Breast epithelium (tissue), 4 donors: Measurements from ENCODE around the gene ECEL1. TPM values are rescaled to one million over a fixed set of nuclear protein-coding genes. Genes with fewer than 3 reads are reported as not detected.
"Not testable (repeated sequence)": the region's sequence is repeated elsewhere in the genome, so short reads cannot be mapped to it uniquely, and the experiment has no call there.

ENCODE experiments used
- DNase-seq, 2 donors: peaks; one replicate each; pipeline ENCODE4 v3.0.0-alpha.2; 2019; ENCODE audit warnings: low spot score in 2 of 2
- H3K27ac ChIP-seq, 2 donors: fragments of 200-600 bp; sonication (generic) in 1 of 2; one replicate each; pipeline ENCODE4 v1.5.1; 2016 to 2019; ENCODE audit warnings: mild to moderate bottlenecking in 1 of 2
- H3K27me3 ChIP-seq, 2 donors: fragments of 200-600 bp; sonication (generic) in 1 of 2; one replicate each; pipeline versions ENCODE4 v1.5.1 to v1.6.0; 2017 to 2019; ENCODE audit warnings: control low read depth in 1 of 2, mild to moderate bottlenecking in 1 of 2
- H3K36me3 ChIP-seq: fragments of 200-600 bp; one replicate; pipeline ENCODE4 v1.5.1; 2019
- H3K4me1 ChIP-seq, 2 donors: fragments of 200-600 bp; sonication (generic); one replicate each; pipeline ENCODE4 v1.5.1; 2016 to 2019; ENCODE audit warnings: control low read depth in 1 of 2
- H3K4me3 ChIP-seq, 3 donors: fragments of 200-600 bp; sonication (generic); 1 replicate in 2 of 3; 2 replicates in 1 of 3; pipeline ENCODE4 v1.5.1; 2016 to 2019; ENCODE audit warnings: mild to moderate bottlenecking in 3 of 3, moderate library complexity in 2 of 3
- H3K9me3 ChIP-seq, 2 donors: fragments of 200-600 bp; sonication (generic) in 1 of 2; one replicate each; pipeline ENCODE4 v1.5.1; 2016 to 2019; ENCODE audit warnings: control low read depth in 1 of 2
- CTCF ChIP-seq, 3 donors: fragments of 450-650 bp; IDR thresholded peaks; one replicate each; pipeline ENCODE4 v1.5.1; 2016 to 2017; ENCODE audit warnings: antibody characterized with exemption in 3 of 3, mild to moderate bottlenecking in 3 of 3, moderate library complexity in 3 of 3
- POLR2A ChIP-seq: fragments of 450-650 bp; IDR thresholded peaks from one replicate; pipeline ENCODE4 v1.6.1; 2016; ENCODE audit warnings: antibody characterized with exemption, mild to moderate bottlenecking, moderate library complexity
- POLR2AphosphoS5 ChIP-seq, 3 donors: sonication (generic); formaldehyde crosslinking; IDR thresholded peaks; one replicate each; pipeline ENCODE4 v1.6.1; 2017; ENCODE audit warnings: antibody characterized with exemption in 3 of 3
- intact Hi-C: fragments of 100-400 bp; cut with DNase I; formaldehyde crosslinking; loops from one replicate; pipeline ENCODE4 v1.15.1; 2023; ENCODE audit warnings: low total_unique reads
- total RNA-seq, 3 donors: library from RNA; depleted of rRNA; stranded (reverse); fragments of >200 nt; gene quantifications; one replicate each; pipeline ENCODE4 v1.1.0, GENCODE V29; 2016

Gene ECEL1
- total RNA-seq, 3 donors from 2014 or later = 0.15 to 2.3 (median 0.48) TPM

- DNase-seq = no peak
- no peaks in the 10 kb centered on the region for H3K36me3 ChIP-seq
- intact Hi-C loops = no loop called here
Observed at GRCh38 chr2:232448304-232448690, 39.3 kb downstream of the ECEL1 start.

GRCh38 chr2:232447638-232448303 lies 39.9 kb downstream of the ECEL1 start:
- no peaks in the 10 kb centered on the region for H3K4me1 ChIP-seq
- H3K4me3 ChIP-seq = no peak overlapping the region
- TF ChIP-seq CTCF (IDR thresholded peaks at IDR 0.05) = no peak
- no peak for TF ChIP-seq POLR2AphosphoS5 (IDR thresholded peaks at IDR 0.05)
- no peak for TF ChIP-seq POLR2A
- H3K27ac ChIP-seq = no peak overlapping the region
- no peaks in the 10 kb centered on the region for H3K36me3 ChIP-seq
- H3K27me3 ChIP-seq = no peaks in the 10 kb centered on the region
- no peak for DNase-seq
- no peaks in the 10 kb centered on the region for H3K9me3 ChIP-seq
- intact Hi-C loops = no loop called here

More at GRCh38 chr2:232448304-232448690, 39.3 kb downstream of the ECEL1 start:
- no peak overlapping the region for H3K4me3 ChIP-seq
- H3K27ac ChIP-seq = no peak overlapping the region
- H3K27me3 ChIP-seq = no peaks in the 10 kb centered on the region
- no peaks in the 10 kb centered on the region for H3K9me3 ChIP-seq
- H3K4me1 ChIP-seq = no peaks in the 10 kb centered on the region
- TF ChIP-seq POLR2AphosphoS5 (IDR thresholded peaks at IDR 0.05) = no peak
- TF ChIP-seq POLR2A = no peak
- TF ChIP-seq CTCF (IDR thresholded peaks at IDR 0.05) = no peak

GRCh38 chr2:232447091-232447620 lies 40.5 kb downstream of the ECEL1 start:
- TF ChIP-seq POLR2A (no peak), CTCF (IDR thresholded peaks at IDR 0.05) (no peak), POLR2AphosphoS5 (IDR thresholded peaks at IDR 0.05) (no peak)
- H3K36me3 ChIP-seq = no peaks in the 10 kb centered on the region
- intact Hi-C loops = no loop called here
- H3K4me3 ChIP-seq = no peak overlapping the region
- H3K27ac ChIP-seq = no peak overlapping the region
- no peak for DNase-seq
- no peaks in the 10 kb centered on the region for H3K9me3 ChIP-seq
- no peaks in the 10 kb centered on the region for H3K27me3 ChIP-seq
- H3K4me1 ChIP-seq = no peaks in the 10 kb centered on the region

- not testable (repeated sequence) for H3K27ac ChIP-seq
- TF ChIP-seq CTCF (IDR thresholded peaks at IDR 0.05) = peak in 1 of 3 donors; percentile 45
Observed at GRCh38 chr2:232446266-232446777, 41.3 kb downstream of the ECEL1 start.

GRCh38 chr2:232445149-232445885 lies 42.3 kb downstream of the ECEL1 start:
- intact Hi-C loops, H3K4me1 ChIP-seq, H3K9me3 ChIP-seq, H3K36me3 ChIP-seq, H3K27ac ChIP-seq, H3K4me3 ChIP-seq, DNase-seq, H3K27me3 ChIP-seq: not testable (repeated sequence)

More at GRCh38 chr2:232446266-232446777, 41.3 kb downstream of the ECEL1 start:
- H3K4me3 ChIP-seq, H3K9me3 ChIP-seq, intact Hi-C loops, H3K36me3 ChIP-seq, H3K27me3 ChIP-seq, H3K4me1 ChIP-seq, DNase-seq: not testable (repeated sequence)
